CD4-positive, alpha-beta memory T cell (primary cell): ENCODE data around the gene PTPRR. TPM values are rescaled to one million over a fixed set of nuclear protein-coding genes. Genes with fewer than 3 reads are reported as not detected.

ENCODE experiments used
- CTCF ChIA-PET: fragments of 350-600 bp; sonication (Branson Sonifier 250); formaldehyde crosslinking; loops from one replicate; lab custom pipeline; 2021; ENCODE audit warnings: inconsistent platforms; ENCODE audit not compliant: partially characterized antibody; lab: Charles Lee
- POLR2A ChIA-PET: fragments of 350-600 bp; sonication (Branson Sonifier 250); formaldehyde crosslinking; loops from one replicate; lab custom pipeline; 2021; ENCODE audit not compliant: partially characterized antibody; lab: Charles Lee
- DNase-seq, 5 donors: peaks; one replicate each; pipeline versions ENCODE4 v3.0.0 to v3.0.0-alpha.2; 2020 to 2022; ENCODE audit warnings: mixed read lengths in 1 of 5
- H3K27ac ChIP-seq: one replicate; pipeline ENCODE4 v1.7.0; 2013; ENCODE audit warnings: low read depth, low read length
- H3K27me3 ChIP-seq: 2 replicates; pipeline ENCODE4 v1.7.0; 2013; ENCODE audit warnings: mild to moderate bottlenecking, low read length, moderate library complexity; ENCODE audit not compliant: insufficient read depth
- H3K36me3 ChIP-seq: 2 replicates; pipeline ENCODE4 v1.7.0; 2013; ENCODE audit warnings: mild to moderate bottlenecking, low read length, moderate library complexity; ENCODE audit not compliant: insufficient read depth
- H3K4me1 ChIP-seq: 2 replicates; pipeline ENCODE4 v1.7.0; 2013; ENCODE audit warnings: mild to moderate bottlenecking, low read length, moderate library complexity; ENCODE audit not compliant: insufficient read depth
- H3K4me3 ChIP-seq, 2 donors: one replicate each; pipeline ENCODE4 v1.7.0; 2013; ENCODE audit warnings: low read length in 2 of 2, mild to moderate bottlenecking in 1 of 2
- H3K9me3 ChIP-seq, 2 donors: one replicate each; pipeline ENCODE4 v1.7.0; 2013; ENCODE audit warnings: low read length in 2 of 2, control low read depth in 1 of 2; ENCODE audit not compliant: control insufficient read depth in 1 of 2
- H3K27ac Mint-ChIP-seq, 7 donors: one replicate each; pipeline ENCODE4 v1.8.0; 2020 to 2021; ENCODE audit warnings: mixed read lengths in 7 of 7, mild to moderate bottlenecking in 6 of 7, inconsistent platforms in 3 of 7, moderate library complexity in 3 of 7
- H3K27me3 Mint-ChIP-seq, 2 donors: one replicate each; pipeline ENCODE4 v1.8.0; 2020 to 2021; ENCODE audit warnings: mixed read lengths in 2 of 2
- H3K36me3 Mint-ChIP-seq, 2 donors: one replicate each; pipeline ENCODE4 v1.8.0; 2020 to 2021; ENCODE audit warnings: mixed read lengths in 2 of 2, inconsistent platforms in 1 of 2, mild to moderate bottlenecking in 1 of 2
- H3K4me1 Mint-ChIP-seq, 4 donors: one replicate each; pipeline ENCODE4 v1.8.0; 2020 to 2021; ENCODE audit warnings: mixed read lengths in 4 of 4, mild to moderate bottlenecking in 1 of 4
- H3K4me3 Mint-ChIP-seq, 8 donors: one replicate each; pipeline ENCODE4 v1.8.0; 2020 to 2021; ENCODE audit warnings: mixed read lengths in 8 of 8, mild to moderate bottlenecking in 7 of 8, moderate library complexity in 6 of 8, inconsistent platforms in 3 of 8
- H3K9me3 Mint-ChIP-seq, 8 donors: one replicate each; pipeline ENCODE4 v1.8.0; 2020 to 2021; ENCODE audit warnings: mixed read lengths in 8 of 8, mild to moderate bottlenecking in 5 of 8, inconsistent platforms in 3 of 8, moderate library complexity in 1 of 8
- intact Hi-C: fragments of 100-400 bp; cut with micrococcal nuclease; formaldehyde crosslinking; loops from one replicate; pipeline ENCODE4 v1.15.1; 2023
- polyA plus RNA-seq, 2 donors: library from polyadenylated mRNA; unstranded; fragments of 300-500 nt; fragmentation: Illumina TruSeq; gene quantifications; one replicate each; pipeline ENCODE4 v1.2.3, GENCODE V29; 2021
- total RNA-seq, 2 experiments: library from RNA; stranded (reverse); gene quantifications; one replicate each; pipeline ENCODE4 v1.2.3, GENCODE V29; 2021

Gene PTPRR
- total and polyA plus RNA-seq, 4 experiments from 2014 or later = not detected

DNA sequence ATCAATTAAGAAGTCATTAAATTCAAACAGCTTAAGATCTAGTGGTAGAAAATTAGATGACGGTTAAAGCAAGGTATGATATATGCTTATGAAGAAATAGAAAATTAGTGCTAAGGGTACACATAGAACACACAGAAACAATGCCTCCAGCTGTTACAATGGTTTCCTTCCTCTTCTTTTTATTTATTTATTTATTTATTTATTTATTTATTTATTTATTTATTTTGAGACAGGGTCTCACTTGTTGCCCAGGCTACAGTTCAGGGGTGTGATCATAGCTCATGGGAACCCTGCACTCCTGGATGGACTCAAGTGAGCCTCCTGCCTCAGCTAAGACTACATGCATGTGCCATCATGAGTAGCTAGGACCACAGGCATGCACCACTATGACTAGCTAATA is 34.9 kb upstream of the PTPRR start:
- no peak overlapping the region for H3K27ac Mint-ChIP-seq
- Histone ChIP-seq H3K4me3 (no peak overlapping the region), H3K27ac (no peak overlapping the region), H3K9me3 (no peaks in the 10 kb centered on the region), H3K27me3 (no peaks in the 10 kb centered on the region), H3K4me1 (no peaks in the 10 kb centered on the region), H3K36me3 (no peaks in the 10 kb centered on the region)
- H3K27me3 Mint-ChIP-seq = no peaks in the 10 kb centered on the region
- intact Hi-C loops = no loop called here
- ChIA-PET CTCF (no interaction called here), POLR2A (no interaction called here)
- peaks cover 0 to 2% (median 0%) of the 10 kb centered on the region in 8 donors for H3K9me3 Mint-ChIP-seq
- H3K36me3 Mint-ChIP-seq = no peaks in the 10 kb centered on the region
- DNase-seq = no peak
- H3K4me3 Mint-ChIP-seq = no peak overlapping the region
- H3K4me1 Mint-ChIP-seq = no peaks in the 10 kb centered on the region

DNA sequence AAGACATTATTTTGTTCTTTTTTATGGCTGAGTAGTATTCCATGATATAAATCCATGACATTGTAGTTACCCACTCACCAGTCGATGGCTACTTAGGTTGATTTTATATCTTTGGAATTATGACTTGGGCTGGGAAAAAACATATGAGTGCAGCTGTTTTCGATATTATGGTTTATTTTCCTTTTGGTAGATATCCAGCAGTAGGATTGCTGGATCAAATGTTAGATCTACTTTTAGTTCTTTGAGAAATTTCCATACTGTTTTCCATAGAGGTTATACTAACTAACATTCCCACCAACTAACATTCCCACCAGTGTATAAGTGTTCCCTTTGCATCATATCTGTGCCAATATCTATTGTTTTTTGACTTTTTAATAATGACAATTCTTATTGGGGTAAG is 29.9 kb upstream of the PTPRR start:
- no peak for DNase-seq
- Histone ChIP-seq H3K27ac (no peak overlapping the region), H3K9me3 (no peaks in the 10 kb centered on the region), H3K4me1 (no peaks in the 10 kb centered on the region), H3K36me3 (no peaks in the 10 kb centered on the region), H3K27me3 (no peaks in the 10 kb centered on the region), H3K4me3 (no peak overlapping the region)
- H3K9me3 Mint-ChIP-seq = peaks cover 0 to 2% (median under 1%) of the 10 kb centered on the region in 8 donors
- ChIA-PET CTCF (no interaction called here), POLR2A (interaction anchor here (0.6 kb wide), 1 partner anchor 1642 kb away, joined by 3 read pairs; no protein-coding TSS in a partner anchor)
- no peak overlapping the region for H3K4me3 Mint-ChIP-seq
- no peaks in the 10 kb centered on the region for H3K27me3 Mint-ChIP-seq
- H3K4me1 Mint-ChIP-seq = no peaks in the 10 kb centered on the region
- H3K27ac Mint-ChIP-seq = no peak overlapping the region
- no peaks in the 10 kb centered on the region for H3K36me3 Mint-ChIP-seq
- intact Hi-C loops = no loop called here

DNA sequence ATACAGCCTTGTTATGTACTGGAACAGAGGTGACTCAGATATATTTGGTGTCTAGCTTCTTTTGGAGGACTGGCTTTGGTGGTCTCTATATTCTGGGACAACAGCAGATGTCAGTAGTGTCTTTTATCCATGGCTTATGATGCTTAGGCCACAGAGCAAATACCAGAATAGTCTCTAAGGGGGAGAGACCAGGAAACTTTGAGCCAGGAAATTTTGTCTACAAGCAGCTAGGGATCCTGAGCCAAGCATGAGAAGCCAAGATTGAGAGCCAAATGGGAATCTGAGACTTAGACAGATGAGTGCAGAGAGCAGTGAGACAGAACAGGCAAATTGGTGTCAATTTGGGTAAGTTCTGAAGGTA is 28.4 kb upstream of the PTPRR start:
- H3K36me3 Mint-ChIP-seq = no peaks in the 10 kb centered on the region

DNA sequence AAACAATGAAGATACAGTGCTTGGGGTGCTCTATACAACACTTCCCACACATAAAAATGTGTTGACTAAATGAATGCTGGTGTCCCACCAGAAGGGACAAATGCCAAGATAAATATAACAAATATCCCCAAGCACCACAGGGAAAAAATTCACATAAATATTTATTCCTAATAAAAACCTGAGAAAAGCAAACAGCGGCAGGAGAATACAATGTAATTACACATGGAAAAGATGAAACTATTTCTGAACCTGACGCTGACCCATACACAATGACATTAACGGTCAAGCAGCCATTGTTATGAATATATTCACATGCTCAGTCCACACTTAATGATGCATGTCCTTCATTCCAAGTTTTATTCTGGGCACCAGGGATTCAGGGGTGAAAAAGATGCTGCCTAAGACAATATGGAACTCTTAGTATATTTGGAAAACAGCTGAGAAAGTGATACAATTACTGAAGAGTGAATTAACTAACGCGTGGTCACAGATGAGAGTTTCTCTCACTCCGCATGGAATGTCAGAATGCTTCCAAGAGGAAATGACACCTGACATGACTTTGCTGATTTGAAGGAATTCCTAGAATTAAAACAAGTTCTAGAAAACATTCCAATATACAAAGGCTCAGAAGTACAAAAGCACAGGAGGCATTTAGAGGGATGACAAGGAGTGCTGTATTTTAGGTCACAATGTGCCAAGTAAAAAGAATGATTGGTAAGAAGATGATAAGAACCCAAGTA is 27.9 kb upstream of the PTPRR start:
- H3K9me3 ChIP-seq = no peaks in the 10 kb centered on the region
- DNase-seq = no peak
- ChIA-PET CTCF (no interaction called here), POLR2A (no interaction called here)
- H3K4me1 ChIP-seq = no peaks in the 10 kb centered on the region
- Mint-ChIP-seq H3K4me3 (no peak overlapping the region), H3K4me1 (no peaks in the 10 kb centered on the region), H3K9me3 (peaks cover 0 to 7% (median 3%) of the 10 kb centered on the region in 8 donors), H3K36me3 (no peaks in the 10 kb centered on the region), H3K27me3 (no peaks in the 10 kb centered on the region), H3K27ac (no peak overlapping the region)
- no peaks in the 10 kb centered on the region for H3K36me3 ChIP-seq
- H3K27ac ChIP-seq = no peak overlapping the region
- no peak overlapping the region for H3K4me3 ChIP-seq
- no peaks in the 10 kb centered on the region for H3K27me3 ChIP-seq
- intact Hi-C loops = no loop called here

More for the DNA sequence above, 28.4 kb upstream of the PTPRR start:
- H3K27me3 Mint-ChIP-seq = no peaks in the 10 kb centered on the region
- no peaks in the 10 kb centered on the region for H3K4me1 Mint-ChIP-seq
- CTCF ChIA-PET = no interaction called here
- no peaks in the 10 kb centered on the region for H3K27me3 ChIP-seq
- intact Hi-C loops = no loop called here
- no peaks in the 10 kb centered on the region for H3K4me1 ChIP-seq
- DNase-seq = no peak
- no peaks in the 10 kb centered on the region for H3K36me3 ChIP-seq
- no peak overlapping the region for H3K27ac Mint-ChIP-seq
- H3K9me3 Mint-ChIP-seq = peaks cover 0 to 7% (median 3%) of the 10 kb centered on the region in 8 donors
- H3K27ac ChIP-seq = no peak overlapping the region
- H3K4me3 ChIP-seq = no peak overlapping the region
- H3K9me3 ChIP-seq = no peaks in the 10 kb centered on the region
- POLR2A ChIA-PET = no interaction called here
- no peak overlapping the region for H3K4me3 Mint-ChIP-seq

DNA sequence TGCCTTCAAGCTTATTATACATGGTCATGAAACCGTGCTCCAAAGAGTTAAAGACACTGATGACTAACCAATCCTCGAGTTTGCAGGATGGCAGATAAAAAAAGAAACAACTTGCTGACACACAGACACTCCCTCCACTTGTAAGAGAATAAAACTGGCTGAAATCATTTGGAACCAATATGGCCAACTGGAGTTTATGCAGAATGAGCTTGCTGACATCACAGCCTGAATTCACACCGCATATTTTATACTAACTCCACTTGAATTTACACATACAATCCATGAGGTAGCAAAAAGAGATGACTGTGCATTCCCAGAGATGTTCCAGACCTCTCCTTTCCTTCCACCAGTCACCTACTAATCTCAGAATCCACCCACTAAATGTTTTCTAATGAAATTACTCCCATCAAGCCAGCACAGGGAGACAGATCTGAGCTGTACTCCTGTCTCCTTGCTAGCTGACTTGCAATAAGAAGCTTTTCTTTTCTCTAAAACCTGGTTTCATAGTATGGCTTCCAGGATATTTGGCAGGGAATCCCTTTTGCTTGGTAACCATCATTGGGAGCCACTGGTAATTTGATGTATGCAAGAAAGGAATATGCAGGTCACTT is 15.8 kb upstream of the PTPRR start:
- no peak for DNase-seq
- no peaks in the 10 kb centered on the region for H3K9me3 ChIP-seq
- Mint-ChIP-seq H3K27me3 (no peaks in the 10 kb centered on the region), H3K27ac (no peak overlapping the region), H3K4me1 (no peaks in the 10 kb centered on the region), H3K36me3 (no peaks in the 10 kb centered on the region), H3K9me3 (peaks cover 0 to 2% (median 0%) of the 10 kb centered on the region in 8 donors), H3K4me3 (no peak overlapping the region)
- no peaks in the 10 kb centered on the region for H3K4me1 ChIP-seq
- CTCF ChIA-PET = no interaction called here
- no peaks in the 10 kb centered on the region for H3K36me3 ChIP-seq
- no peak overlapping the region for H3K4me3 ChIP-seq
- intact Hi-C loops = no loop called here
- H3K27me3 ChIP-seq = no peaks in the 10 kb centered on the region
- H3K27ac ChIP-seq = no peak overlapping the region
- POLR2A ChIA-PET = no interaction called here

DNA sequence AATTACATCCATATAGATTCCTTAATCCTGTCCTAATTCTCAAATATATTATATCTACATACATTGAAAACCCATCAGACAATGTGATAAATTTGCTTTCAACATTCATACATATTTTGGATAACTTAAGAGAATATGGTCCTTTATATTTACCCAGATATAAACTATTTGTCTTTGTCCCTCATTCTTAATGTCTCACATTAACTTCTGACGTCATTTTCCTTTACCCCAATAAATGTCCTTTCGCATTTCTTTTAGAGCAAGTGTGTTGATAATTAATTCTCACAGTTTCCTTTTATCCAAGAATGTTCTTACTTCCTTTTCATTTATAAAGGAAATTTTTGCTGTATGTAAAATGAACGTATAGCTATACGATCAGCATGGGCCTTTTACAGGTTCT is 12.6 kb upstream of the PTPRR start:
- H3K27me3 Mint-ChIP-seq = no peaks in the 10 kb centered on the region
- ChIA-PET POLR2A (no interaction called here), CTCF (interaction anchor here (1.0 kb wide), 1 partner anchor 97 kb away, joined by 3 read pairs; no protein-coding TSS in a partner anchor)
- no peaks in the 10 kb centered on the region for H3K4me1 Mint-ChIP-seq
- peaks cover 0 to 2% (median 0%) of the 10 kb centered on the region in 8 donors for H3K9me3 Mint-ChIP-seq
- H3K36me3 Mint-ChIP-seq = no peaks in the 10 kb centered on the region
- Histone ChIP-seq H3K27ac (no peak overlapping the region), H3K4me1 (no peaks in the 10 kb centered on the region), H3K9me3 (no peaks in the 10 kb centered on the region), H3K27me3 (no peaks in the 10 kb centered on the region), H3K36me3 (no peaks in the 10 kb centered on the region), H3K4me3 (no peak overlapping the region)
- intact Hi-C loops = no loop called here
- no peak overlapping the region for H3K4me3 Mint-ChIP-seq
- DNase-seq = no peak
- H3K27ac Mint-ChIP-seq = no peak overlapping the region

DNA sequence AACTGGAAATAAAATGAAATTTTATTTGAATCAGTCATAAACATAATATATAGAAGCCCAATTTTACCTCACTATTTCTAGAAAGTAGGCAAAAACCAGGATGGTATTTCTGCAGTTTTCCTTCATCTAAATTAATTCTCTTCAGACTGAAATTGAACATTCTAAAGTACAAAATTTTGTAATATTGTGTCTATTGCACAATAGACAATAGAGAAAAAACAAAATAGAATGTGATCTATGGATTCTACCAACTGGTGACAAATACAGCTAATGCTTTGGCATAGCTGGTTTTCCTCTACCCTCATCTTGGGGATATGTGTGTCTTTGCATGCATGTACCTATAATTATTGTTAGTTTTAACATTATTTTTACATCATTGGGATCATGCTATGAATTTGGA is 8.5 kb upstream of the PTPRR start:
- H3K4me3 Mint-ChIP-seq = no peak overlapping the region
- no peaks in the 10 kb centered on the region for H3K27me3 Mint-ChIP-seq
- H3K4me3 ChIP-seq = no peak overlapping the region
- no peaks in the 10 kb centered on the region for H3K4me1 Mint-ChIP-seq
- no peak overlapping the region for H3K27ac Mint-ChIP-seq
- no peaks in the 10 kb centered on the region for H3K4me1 ChIP-seq
- CTCF ChIA-PET = interaction anchor here (0.6 kb wide), 1 partner anchor 425 kb away, joined by 3 read pairs; no protein-coding TSS in a partner anchor
- no peaks in the 10 kb centered on the region for H3K36me3 ChIP-seq
- POLR2A ChIA-PET = no interaction called here
- H3K9me3 ChIP-seq = no peaks in the 10 kb centered on the region
- H3K27ac ChIP-seq = no peak overlapping the region
- H3K36me3 Mint-ChIP-seq = no peaks in the 10 kb centered on the region
- intact Hi-C loops = no loop called here
- no peaks in the 10 kb centered on the region for H3K9me3 Mint-ChIP-seq
- H3K27me3 ChIP-seq = no peaks in the 10 kb centered on the region
- DNase-seq = no peak
